Sigmoid colon (tissue), 7 donors: ENCODE results near the gene TEX38. TPM values are rescaled to one million over a fixed set of nuclear protein-coding genes. Genes with fewer than 3 reads are reported as not detected.

Experiments
- DNase-seq: peaks from one replicate; pipeline ENCODE4 v3.0.0-alpha.2; 2019
- H3K27ac ChIP-seq, 4 donors: fragments of 200-600 bp; sonication (generic); one replicate each; pipeline ENCODE4 v1.5.1; 2016 to 2019; ENCODE audit warnings: mild to moderate bottlenecking in 1 of 4
- H3K27me3 ChIP-seq, 3 donors: fragments of 200-600 bp; sonication (generic); one replicate each; pipeline ENCODE4 v1.5.1; 2019; ENCODE audit warnings: mild to moderate bottlenecking in 1 of 3
- H3K36me3 ChIP-seq, 4 donors: fragments of 200-600 bp; sonication (generic); one replicate each; pipeline ENCODE4 v1.5.1; 2016 to 2019
- H3K4me1 ChIP-seq, 4 donors: fragments of 200-600 bp; sonication (generic); one replicate each; pipeline ENCODE4 v1.5.1; 2017 to 2019
- H3K4me3 ChIP-seq, 4 donors: fragments of 200-600 bp; sonication (generic); one replicate each; pipeline ENCODE4 v1.5.1; 2017 to 2019; ENCODE audit warnings: mild to moderate bottlenecking in 2 of 4, moderate library complexity in 1 of 4
- H3K9me3 ChIP-seq, 4 donors: fragments of 200-600 bp in 3 of 4; sonication (generic) in 3 of 4; one replicate each; pipeline versions ENCODE4 v1.5.1 to v1.6.1; 2013 to 2019
- EP300 ChIP-seq, 4 donors: sonication (generic); formaldehyde crosslinking; IDR thresholded peaks; one replicate each; pipeline ENCODE4 v1.6.1; 2017; ENCODE audit warnings: antibody characterized with exemption in 4 of 4
- POLR2A ChIP-seq, 2 donors: fragments of 450-650 bp; IDR thresholded peaks; one replicate each; pipeline ENCODE4 v1.6.1; 2016; ENCODE audit warnings: antibody characterized with exemption in 2 of 2, mild to moderate bottlenecking in 2 of 2, moderate library complexity in 2 of 2
- POLR2AphosphoS5 ChIP-seq, 4 donors: sonication (generic); formaldehyde crosslinking; IDR thresholded peaks; one replicate each; pipeline ENCODE4 v1.6.1; 2017; ENCODE audit warnings: antibody characterized with exemption in 4 of 4
- WGBS, 2 donors: extraction: QIAGEN DNeasy Blood & Tissue Kit; methylation state at CpG; one replicate each; pipeline ENCODE4 v1.1.7; 2013; 5-methylcytosine and 5-hydroxymethylcytosine counted together
- intact Hi-C: fragments of 100-400 bp; cut with DNase I; formaldehyde crosslinking; loops from one replicate; pipeline ENCODE4 v1.15.1; 2023
- polyA plus RNA-seq, 3 donors: library from polyadenylated mRNA; stranded (reverse); fragments of 200-250 nt; gene quantifications; one replicate each; pipeline ENCODE4 v1.2.3, GENCODE V29; 2013
- total RNA-seq, 4 donors: library from RNA; depleted of rRNA; stranded (reverse); fragments of >200 nt; gene quantifications; one replicate each; pipeline ENCODE4 v1.1.0, GENCODE V29; 2016
- TF ChIP-seq, protein P1 (sequence below), 4 experiments: fragments of 450-650 bp in 3 of 4; fragments of 200-600 bp in 1 of 4; IDR thresholded peaks; one replicate each; pipeline ENCODE4 v1.5.1; 2016 to 2019; ENCODE audit warnings: antibody characterized with exemption in 4 of 4, mild to moderate bottlenecking in 3 of 4, moderate library complexity in 2 of 4
- donor health status: healthy with polysubstance abuse.
- donor health status: Bipolar disorder and iron deficiency.
- donor health status: healthy.

The TEX38 gene
- total and polyA plus RNA-seq, 7 donors: 0.16 TPM; not detected in 6

- no peak for TF ChIP-seq EP300 (IDR thresholded peaks at IDR 0.05)
- TF ChIP-seq, protein P1, sequence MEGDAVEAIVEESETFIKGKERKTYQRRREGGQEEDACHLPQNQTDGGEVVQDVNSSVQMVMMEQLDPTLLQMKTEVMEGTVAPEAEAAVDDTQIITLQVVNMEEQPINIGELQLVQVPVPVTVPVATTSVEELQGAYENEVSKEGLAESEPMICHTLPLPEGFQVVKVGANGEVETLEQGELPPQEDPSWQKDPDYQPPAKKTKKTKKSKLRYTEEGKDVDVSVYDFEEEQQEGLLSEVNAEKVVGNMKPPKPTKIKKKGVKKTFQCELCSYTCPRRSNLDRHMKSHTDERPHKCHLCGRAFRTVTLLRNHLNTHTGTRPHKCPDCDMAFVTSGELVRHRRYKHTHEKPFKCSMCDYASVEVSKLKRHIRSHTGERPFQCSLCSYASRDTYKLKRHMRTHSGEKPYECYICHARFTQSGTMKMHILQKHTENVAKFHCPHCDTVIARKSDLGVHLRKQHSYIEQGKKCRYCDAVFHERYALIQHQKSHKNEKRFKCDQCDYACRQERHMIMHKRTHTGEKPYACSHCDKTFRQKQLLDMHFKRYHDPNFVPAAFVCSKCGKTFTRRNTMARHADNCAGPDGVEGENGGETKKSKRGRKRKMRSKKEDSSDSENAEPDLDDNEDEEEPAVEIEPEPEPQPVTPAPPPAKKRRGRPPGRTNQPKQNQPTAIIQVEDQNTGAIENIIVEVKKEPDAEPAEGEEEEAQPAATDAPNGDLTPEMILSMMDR (IDR thresholded peaks at IDR 0.05): no peak
- peaks cover 0 to 14% (median 0%) of the 10 kb centered on the region in 4 donors for H3K36me3 ChIP-seq
- no peak overlapping the region for H3K4me3 ChIP-seq
- peaks cover 0 to 48% (median 36%) of the 10 kb centered on the region in 4 donors for H3K4me1 ChIP-seq
- peak overlapping the region in 3 of 4 donors; percentile 30 to 64 (median 62) for H3K27ac ChIP-seq
- intact Hi-C loops: no loop called here
- H3K9me3 ChIP-seq: no peaks in the 10 kb centered on the region
- H3K27me3 ChIP-seq: no peaks in the 10 kb centered on the region
- DNase-seq: no peak
Observed at GRCh38 chr1:46642115-46642680, 29.5 kb upstream of the TEX38 start.

DNA sequence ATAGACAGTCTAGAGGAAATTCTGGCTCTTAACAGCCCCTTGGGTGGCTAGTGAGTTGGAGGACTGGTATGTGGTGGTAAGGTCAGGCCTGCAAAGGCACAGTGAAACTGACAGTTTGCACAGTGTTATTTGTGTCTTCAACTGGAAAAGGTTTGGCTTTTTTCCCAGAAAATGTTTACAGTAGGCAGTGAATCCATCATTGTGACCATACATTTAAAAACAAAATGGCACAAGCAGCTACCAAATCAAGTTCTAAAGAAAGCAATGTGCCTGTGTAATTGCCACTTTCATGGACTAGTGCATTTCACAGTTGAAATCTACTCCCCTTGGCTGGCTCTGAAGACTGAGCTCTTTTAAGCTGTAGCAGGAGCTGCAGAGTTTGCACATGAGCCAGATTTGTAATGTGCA, 28.3 kb upstream of the TEX38 start:
- no peak overlapping the region for H3K4me3 ChIP-seq
- no peaks in the 10 kb centered on the region for H3K9me3 ChIP-seq
- H3K27me3 ChIP-seq: no peaks in the 10 kb centered on the region
- peaks cover 0 to 18% (median 0%) of the 10 kb centered on the region in 4 donors for H3K36me3 ChIP-seq
- DNase-seq: peak; percentile 73
- peaks cover 0 to 39% (median 27%) of the 10 kb centered on the region in 4 donors for H3K4me1 ChIP-seq
- intact Hi-C loops: no loop called here
- H3K27ac ChIP-seq: peak overlapping the region; percentile 30 to 64 (median 57)
- TF ChIP-seq POLR2AphosphoS5 (IDR thresholded peaks at IDR 0.05): peak; percentile 40 to 78 (median 59)
- TF ChIP-seq POLR2A (IDR thresholded peaks at IDR 0.05): no peak
- TF ChIP-seq, protein P1 (IDR thresholded peaks at IDR 0.05): no peak
- peak in 2 of 4 donors; percentile 47 to 52 for TF ChIP-seq EP300 (IDR thresholded peaks at IDR 0.05)

- intact Hi-C loops: no loop called here
- no peak for DNase-seq
- peaks cover 0 to 42% (median 9%) of the 10 kb centered on the region in 4 donors for H3K36me3 ChIP-seq
- peaks cover 0 to 30% (median 27%) of the 10 kb centered on the region in 4 donors for H3K4me1 ChIP-seq
- H3K27me3 ChIP-seq: no peaks in the 10 kb centered on the region
- 96 to 97% methylated on average over 4 of the region's 4 CpGs for WGBS, 2 donors
- H3K27ac ChIP-seq: no peak overlapping the region
- no peak overlapping the region for H3K4me3 ChIP-seq
- peaks cover 0 to 5% (median 0%) of the 10 kb centered on the region in 4 donors for H3K9me3 ChIP-seq
- TF ChIP-seq POLR2A (IDR thresholded peaks at IDR 0.05): no peak
- TF ChIP-seq EP300 (IDR thresholded peaks at IDR 0.05): no peak
- TF ChIP-seq POLR2AphosphoS5 (IDR thresholded peaks at IDR 0.05): no peak
- TF ChIP-seq, protein P1 (IDR thresholded peaks at IDR 0.05): no peak
Observed at GRCh38 chr1:46645815-46646214, 25.8 kb upstream of the TEX38 start.

DNA sequence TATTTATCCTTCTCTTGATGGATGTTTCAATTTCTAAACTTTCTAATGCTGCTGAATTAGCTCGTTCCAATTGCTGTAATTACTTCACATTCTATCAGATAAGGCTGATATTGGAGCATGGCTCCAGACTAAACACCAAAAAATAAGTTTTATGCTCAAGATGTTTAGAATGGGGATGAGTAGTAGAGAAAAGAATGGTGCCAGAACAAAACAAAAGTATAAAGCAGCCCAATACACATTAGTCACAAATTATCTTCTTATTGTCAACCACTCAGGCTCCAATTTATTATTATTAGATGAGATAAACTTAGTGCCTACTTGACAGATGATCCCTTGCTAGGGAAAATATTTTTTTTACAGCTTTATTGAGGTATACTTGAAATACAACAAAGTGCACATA, 25.3 kb upstream of the TEX38 start:
- DNase-seq: no peak

More for the DNA sequence above, 25.3 kb upstream of the TEX38 start:
- peaks cover 0 to 5% (median 0%) of the 10 kb centered on the region in 4 donors for H3K9me3 ChIP-seq
- peaks cover 0 to 30% (median 27%) of the 10 kb centered on the region in 4 donors for H3K4me1 ChIP-seq
- no peak for TF ChIP-seq POLR2A (IDR thresholded peaks at IDR 0.05)
- TF ChIP-seq, protein P1 (IDR thresholded peaks at IDR 0.05): no peak
- intact Hi-C loops: no loop called here
- H3K27me3 ChIP-seq: no peaks in the 10 kb centered on the region
- no peak overlapping the region for H3K27ac ChIP-seq
- 89 to 90% methylated on average over 1 of the region's 1 CpG for WGBS, 2 donors
- H3K36me3 ChIP-seq: peaks cover 0 to 42% (median 9%) of the 10 kb centered on the region in 4 donors
- H3K4me3 ChIP-seq: no peak overlapping the region
